NT2/D1 (cell line): ENCODE data around the gene SPPL3.

Source experiments
- DNase-seq: peaks from one replicate; pipeline ENCODE4 v3.0.0-alpha.2; 2011; ENCODE audit warnings: low read depth, low spot score
- H3K27me3 ChIP-seq: 2 replicates; pipeline ENCODE4 v1.6.0; 2011; ENCODE audit warnings: mild to moderate bottlenecking; ENCODE audit not compliant: insufficient read length, insufficient read depth
- H3K36me3 ChIP-seq: 2 replicates; pipeline ENCODE4 v1.6.1; 2011; ENCODE audit warnings: mild to moderate bottlenecking, low read length, mixed read lengths; ENCODE audit not compliant: insufficient read depth, insufficient read length
- H3K4me1 ChIP-seq: 2 replicates; pipeline ENCODE4 v1.5.1; 2011; ENCODE audit not compliant: insufficient read depth, insufficient read length
- H3K4me3 ChIP-seq: 2 replicates; pipeline ENCODE4 v1.5.1; 2011; ENCODE audit warnings: low read depth; ENCODE audit not compliant: insufficient read length
- H3K9ac ChIP-seq: 2 replicates; pipeline ENCODE4 v1.6.0; 2011; ENCODE audit warnings: low read depth; ENCODE audit not compliant: insufficient read length
- H3K9me3 ChIP-seq: 2 replicates; pipeline ENCODE4 v1.5.1; 2011; ENCODE audit warnings: mild to moderate bottlenecking, low read length; ENCODE audit not compliant: insufficient read depth
- SUZ12 ChIP-seq: IDR thresholded peaks from 2 replicates; pipeline ENCODE4 v1.6.1; 2011; ENCODE audit not compliant: insufficient read length, insufficient read depth; ENCODE audit errors: extremely low read depth
- YY1 ChIP-seq: IDR thresholded peaks from 2 replicates; pipeline ENCODE4 v1.6.1; 2011; ENCODE audit not compliant: insufficient read length, insufficient read depth
- ZNF274 ChIP-seq: IDR thresholded peaks from 2 replicates; pipeline ENCODE4 v1.6.1; 2011; ENCODE audit warnings: mild to moderate bottlenecking, low read depth, low read length

The SPPL3 gene

DNA sequence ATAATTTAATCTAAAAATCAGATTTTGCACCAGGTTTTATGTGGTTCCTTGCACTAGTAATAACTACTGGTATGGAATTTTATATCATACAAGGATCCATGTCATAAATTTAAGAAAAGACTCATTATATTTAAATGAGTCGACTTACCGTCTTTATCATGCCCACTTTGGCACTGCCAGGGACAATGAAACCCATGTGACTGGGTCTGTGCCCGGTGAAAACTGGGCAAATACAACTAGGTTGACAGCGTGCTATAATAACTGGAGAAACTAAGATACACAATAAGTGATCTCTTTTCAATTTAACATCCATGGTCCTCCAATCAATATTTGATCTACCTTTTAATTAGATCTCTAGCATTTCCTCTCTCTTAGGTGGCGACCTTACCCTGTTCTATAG is 114.0 kb downstream of the SPPL3 start:
- no peak overlapping the region for H3K9ac ChIP-seq
- H3K27me3 ChIP-seq: no peaks in the 10 kb centered on the region
- no peaks in the 10 kb centered on the region for H3K9me3 ChIP-seq
- no peak overlapping the region for H3K4me3 ChIP-seq
- DNase-seq: no peak
- no peaks in the 10 kb centered on the region for H3K4me1 ChIP-seq
- peaks cover 3% of the 10 kb centered on the region for H3K36me3 ChIP-seq
- TF ChIP-seq YY1: no peak
- TF ChIP-seq SUZ12: no peak
- TF ChIP-seq ZNF274: no peak

GRCh38 chr12:120787889-120788288 is 116.3 kb downstream of the SPPL3 start:
- Histone ChIP-seq H3K27me3 (no peaks in the 10 kb centered on the region), H3K4me3 (no peak overlapping the region), H3K9me3 (no peaks in the 10 kb centered on the region), H3K36me3 (peaks cover 16% of the 10 kb centered on the region), H3K4me1 (no peaks in the 10 kb centered on the region), H3K9ac (no peak overlapping the region)
- no peak for DNase-seq
- TF ChIP-seq SUZ12 (no peak), ZNF274 (no peak), YY1 (no peak)

GRCh38 chr12:120784804-120785203 is 119.4 kb downstream of the SPPL3 start:
- Histone ChIP-seq H3K27me3 (no peaks in the 10 kb centered on the region), H3K36me3 (peaks cover 32% of the 10 kb centered on the region), H3K9me3 (no peaks in the 10 kb centered on the region), H3K9ac (no peak overlapping the region), H3K4me3 (no peak overlapping the region), H3K4me1 (no peaks in the 10 kb centered on the region)
- TF ChIP-seq ZNF274 (no peak), YY1 (no peak), SUZ12 (no peak)
- DNase-seq: no peak

- no peaks in the 10 kb centered on the region for H3K4me1 ChIP-seq
- H3K36me3 ChIP-seq: peaks cover 32% of the 10 kb centered on the region
- no peak overlapping the region for H3K9ac ChIP-seq
- H3K9me3 ChIP-seq: no peaks in the 10 kb centered on the region
- H3K4me3 ChIP-seq: no peak overlapping the region
- no peak for DNase-seq
- TF ChIP-seq YY1 (no peak), SUZ12 (no peak), ZNF274 (no peak)
- no peaks in the 10 kb centered on the region for H3K27me3 ChIP-seq
Observed at GRCh38 chr12:120783197-120783596, 121.0 kb downstream of the SPPL3 start.

GRCh38 chr12:120775862-120776552 is 128.2 kb downstream of the SPPL3 start:
- DNase-seq: no peak
- H3K9ac ChIP-seq: no peak overlapping the region
- H3K36me3 ChIP-seq: peaks cover 10% of the 10 kb centered on the region
- H3K27me3 ChIP-seq: no peaks in the 10 kb centered on the region
- H3K9me3 ChIP-seq: no peaks in the 10 kb centered on the region
- no peak overlapping the region for H3K4me3 ChIP-seq
- H3K4me1 ChIP-seq: no peaks in the 10 kb centered on the region
- TF ChIP-seq ZNF274: no peak
- TF ChIP-seq SUZ12: no peak
- TF ChIP-seq YY1: no peak

- no peaks in the 10 kb centered on the region for H3K4me1 ChIP-seq
- no peaks in the 10 kb centered on the region for H3K9me3 ChIP-seq
- peaks cover 7% of the 10 kb centered on the region for H3K36me3 ChIP-seq
- no peak overlapping the region for H3K4me3 ChIP-seq
- DNase-seq: no peak
- TF ChIP-seq ZNF274 (no peak), SUZ12 (no peak), YY1 (no peak)
- H3K27me3 ChIP-seq: no peaks in the 10 kb centered on the region
- H3K9ac ChIP-seq: no peak overlapping the region
Observed at GRCh38 chr12:120774169-120774916, 129.8 kb downstream of the SPPL3 start.

GRCh38 chr12:120771097-120771496 is 133.1 kb downstream of the SPPL3 start:
- TF ChIP-seq SUZ12: no peak
- no peak for TF ChIP-seq ZNF274
- no peak for TF ChIP-seq YY1
- H3K36me3 ChIP-seq: peaks cover 36% of the 10 kb centered on the region
- no peak for DNase-seq
- no peak overlapping the region for H3K9ac ChIP-seq
- H3K9me3 ChIP-seq: peaks cover 4% of the 10 kb centered on the region; the same call in 1 of the 2 replicates
- H3K4me3 ChIP-seq: no peak overlapping the region
- H3K27me3 ChIP-seq: no peaks in the 10 kb centered on the region
- no peaks in the 10 kb centered on the region for H3K4me1 ChIP-seq
